Lung (tissue), 12 donors: ENCODE data around the gene STXBP6. TPM values are rescaled to one million over a fixed set of nuclear protein-coding genes. Genes with fewer than 3 reads are reported as not detected.

ENCODE experiments used
- ATAC-seq: fragments of 200-7000 bp; cut with Tn5 transposase; one replicate; pipeline ENCODE4 v1.9.1; 2020; ENCODE audit warnings: moderate number of reproducible peaks; ENCODE audit not compliant: insufficient read depth, low FRiP score
- DNase-seq, 3 donors: peaks; one replicate each; pipeline ENCODE4 v3.0.0-alpha.2; 2013 to 2017
- H3K27ac ChIP-seq, 2 donors: one replicate each; pipeline ENCODE4 v1.5.1; 2013; ENCODE audit warnings: mild to moderate bottlenecking in 2 of 2, moderate library complexity in 2 of 2, control low read depth in 1 of 2, inconsistent platforms in 1 of 2, low read depth in 1 of 2, low read length in 1 of 2
- H3K27me3 ChIP-seq, 3 donors: one replicate each; pipeline ENCODE4 v1.5.1; 2013; ENCODE audit warnings: low read length in 2 of 3; ENCODE audit not compliant: control insufficient read depth in 3 of 3, insufficient read depth in 3 of 3
- H3K36me3 ChIP-seq, 4 donors: one replicate each; pipeline ENCODE4 v1.5.1; 2013; ENCODE audit warnings: low read length in 4 of 4, mild to moderate bottlenecking in 1 of 4, moderate library complexity in 1 of 4; ENCODE audit not compliant: control insufficient read depth in 4 of 4, insufficient read depth in 4 of 4
- H3K4me1 ChIP-seq, 5 donors: one replicate each; pipeline ENCODE4 v1.5.1; 2013; ENCODE audit warnings: low read length in 5 of 5, mild to moderate bottlenecking in 2 of 5, moderate library complexity in 1 of 5; ENCODE audit not compliant: control insufficient read depth in 5 of 5, insufficient read depth in 5 of 5
- H3K4me3 ChIP-seq: one replicate; pipeline ENCODE4 v1.5.1; 2013; ENCODE audit warnings: mild to moderate bottlenecking, control low read depth, moderate library complexity
- H3K9ac ChIP-seq, 2 donors: one replicate each; pipeline ENCODE4 v1.5.1; 2013; ENCODE audit warnings: low read length in 2 of 2, control low read depth in 1 of 2; ENCODE audit not compliant: insufficient read depth in 1 of 2
- H3K9me3 ChIP-seq, 4 donors: one replicate each; pipeline ENCODE4 v1.5.1; 2013; ENCODE audit warnings: low read length in 3 of 4, mild to moderate bottlenecking in 1 of 4, moderate library complexity in 1 of 4; ENCODE audit not compliant: control insufficient read depth in 4 of 4, insufficient read depth in 3 of 4
- CTCF ChIP-seq: IDR thresholded peaks from 2 replicates; pipeline ENCODE4 v1.5.1; 2012; ENCODE audit warnings: mild to moderate bottlenecking; ENCODE audit errors: control extremely low read depth, extremely low read depth
- WGBS, 2 donors: extraction: QIAGEN DNeasy Blood & Tissue Kit; methylation state at CpG; one replicate each; pipeline ENCODE4 v1.1.7; 2013; 5-methylcytosine and 5-hydroxymethylcytosine counted together
- polyA plus RNA-seq, 2 donors: library from polyadenylated mRNA; stranded (reverse); fragments of 200-250 nt; gene quantifications; one replicate each; pipeline ENCODE4 v1.2.1, GENCODE V29; 2013
- total RNA-seq, 2 donors: library from RNA; depleted of rRNA in 1 of 2; stranded (reverse); fragments of >200 nt in 1 of 2; gene quantifications; one replicate each; pipeline ENCODE4 v1.2.1, GENCODE V29; 2014 to 2021
- donor health status: control.
- donor health status: control.
- donor health status: Bipolar disorder and iron deficiency.
- donor health status: healthy.
- donor health status: DM: yes; HTN: yes; CAD: no.

Gene STXBP6
- total and polyA plus RNA-seq, 4 donors, result 9.3 to 42.5 (median 10.5) TPM

GRCh38 chr14:24794644-24795305 is 255.2 kb downstream of the STXBP6 start:
- DNase-seq, result no peak
- Histone ChIP-seq H3K4me1 (peaks cover 0 to 18% (median 2%) of the 10 kb centered on the region in 5 donors), H3K27ac (no peak overlapping the region), H3K9ac (no peak overlapping the region), H3K4me3 (no peak overlapping the region), H3K36me3 (no peaks in the 10 kb centered on the region), H3K27me3 (no peaks in the 10 kb centered on the region), H3K9me3 (peaks cover 0 to 2% (median 0%) of the 10 kb centered on the region in 4 donors)
- WGBS, 2 donors, result 78 to 85% methylated on average over 10 of the region's 10 CpGs
- ATAC-seq, result peak; percentile 6
- no peak for TF ChIP-seq CTCF

- 83 to 91% methylated on average over 3 of the region's 3 CpGs for WGBS, 2 donors
- no peak overlapping the region for H3K9ac ChIP-seq
- H3K4me3 ChIP-seq, result no peak overlapping the region
- ATAC-seq (no peak), DNase-seq (no peak)
- no peak overlapping the region for H3K27ac ChIP-seq
- H3K4me1 ChIP-seq, result peaks cover 0 to 43% (median 10%) of the 10 kb centered on the region in 5 donors
- no peaks in the 10 kb centered on the region for H3K36me3 ChIP-seq
- no peaks in the 10 kb centered on the region for H3K27me3 ChIP-seq
- H3K9me3 ChIP-seq, result no peaks in the 10 kb centered on the region
- TF ChIP-seq CTCF, result no peak
Observed at GRCh38 chr14:24790196-24790595, 259.8 kb downstream of the STXBP6 start.

- 49 to 50% methylated on average over 4 of the region's 4 CpGs for WGBS, 2 donors
- DNase-seq, result peak; percentile 88 to 99 (median 99)
- Histone ChIP-seq H3K27ac (peak overlapping the region in 1 of 2 donors; percentile 33), H3K36me3 (no peaks in the 10 kb centered on the region), H3K27me3 (no peaks in the 10 kb centered on the region), H3K9me3 (no peaks in the 10 kb centered on the region), H3K4me3 (no peak overlapping the region), H3K9ac (no peak overlapping the region), H3K4me1 (peaks cover 0 to 43% (median 10%) of the 10 kb centered on the region in 5 donors)
- TF ChIP-seq CTCF, result no peak
- ATAC-seq, result no peak
Observed at GRCh38 chr14:24789378-24789884, 260.5 kb downstream of the STXBP6 start.
